IMR-90 (cell line): Measurements from ENCODE around the gene MAP2K2. TPM values are rescaled to one million over a fixed set of nuclear protein-coding genes. Genes with fewer than 3 reads are reported as not detected.

Experiments used
- ATAC-seq: fragments of 200-7000 bp; cut with Tn5 transposase; 2 replicates; pipeline ENCODE4 v1.9.1; 2020; ENCODE audit warnings: low read depth, mild to moderate bottlenecking, moderate library complexity
- BruUV-seq: library from RNA; stranded (reverse); fragments of 400-500 nt; replicated peaks from 2 replicates; lab custom pipeline; 2021; lab: Mats Ljungman, UMichigan
- CTCF ChIA-PET: fragments of 300-600 bp; formaldehyde crosslinking; extraction: SDS; loops from one replicate; lab custom pipeline; 2021; ENCODE audit warnings: antibody characterized with exemption; lab: Yijun Ruan, JAX
- POLR2A ChIA-PET: fragments of 300-600 bp; sonication (Branson Sonifier 250); formaldehyde crosslinking; loops from one replicate; lab custom pipeline; 2022; ENCODE audit warnings: antibody characterized with exemption; ENCODE audit not compliant: unreplicated experiment; lab: Charles Lee
- DNase-seq: peaks from one replicate; pipeline ENCODE4 v3.0.0; 2013
- H2AFZ ChIP-seq: replicated peaks from 2 replicates; pipeline ENCODE3; 2013; ENCODE audit warnings: low read length, mild to moderate bottlenecking; ENCODE audit not compliant: poor library complexity
- H2AK5ac ChIP-seq: 2 replicates; pipeline ENCODE4 v1.6.1; 2013; ENCODE audit warnings: low read depth, low read length, inconsistent platforms
- H2AK9ac ChIP-seq: replicated peaks from 2 replicates; pipeline ENCODE3; 2013; ENCODE audit warnings: mild to moderate bottlenecking, low read depth, low read length, moderate library complexity; ENCODE audit not compliant: poor library complexity
- H2BK120ac ChIP-seq: 2 replicates; pipeline ENCODE4 v1.6.1; 2013; ENCODE audit warnings: low read depth, low read length, inconsistent platforms
- H2BK15ac ChIP-seq: 3 replicates; pipeline ENCODE4 v1.6.1; 2013; ENCODE audit warnings: low read depth, low read length, inconsistent platforms
- H2BK20ac ChIP-seq: 2 replicates; pipeline ENCODE4 v1.6.1; 2013; ENCODE audit warnings: low read depth, mild to moderate bottlenecking, inconsistent platforms, low read length, moderate library complexity
- H2BK5ac ChIP-seq: 2 replicates; pipeline ENCODE4 v1.6.1; 2013; ENCODE audit warnings: mild to moderate bottlenecking, low read depth, low read length, inconsistent platforms; ENCODE audit not compliant: poor library complexity, severe bottlenecking
- H3K14ac ChIP-seq: replicated peaks from 2 replicates; pipeline ENCODE4 v1.6.1; 2013; ENCODE audit warnings: low read depth, low read length, inconsistent platforms
- H3K18ac ChIP-seq: 2 replicates; pipeline ENCODE4 v1.6.1; 2013; ENCODE audit warnings: low read depth, low read length, control low read depth
- H3K23ac ChIP-seq: 2 replicates; pipeline ENCODE4 v1.6.1; 2013; ENCODE audit warnings: low read depth, low read length, inconsistent platforms
- H3K27ac ChIP-seq: 2 replicates; pipeline ENCODE4 v1.5.1; 2013; ENCODE audit warnings: mild to moderate bottlenecking, control low read depth, low read length; ENCODE audit not compliant: insufficient read depth
- H3K27me3 ChIP-seq: 2 replicates; pipeline ENCODE4 v1.6.1; 2013; ENCODE audit warnings: low read length; ENCODE audit not compliant: control insufficient read depth, insufficient read depth
- H3K36me3 ChIP-seq: 2 replicates; pipeline ENCODE4 v1.6.1; 2013; ENCODE audit warnings: low read length, mixed read lengths; ENCODE audit not compliant: control insufficient read depth, insufficient read depth
- H3K4ac ChIP-seq: 2 replicates; pipeline ENCODE4 v1.6.1; 2013; ENCODE audit warnings: low read depth, low read length, inconsistent platforms
- H3K4me1 ChIP-seq: 2 replicates; pipeline ENCODE4 v1.6.1; 2013; ENCODE audit warnings: low read length, mixed read lengths; ENCODE audit not compliant: control insufficient read depth, insufficient read depth
- H3K4me2 ChIP-seq: 2 replicates; pipeline ENCODE4 v1.6.1; 2013; ENCODE audit warnings: low read depth, mild to moderate bottlenecking, control low read depth, low read length, moderate library complexity
- H3K4me3 ChIP-seq: 2 replicates; pipeline ENCODE4 v1.5.1; 2013; ENCODE audit warnings: low read depth, mild to moderate bottlenecking, control low read depth, low read length, moderate library complexity; ENCODE audit not compliant: insufficient read depth
- H3K56ac ChIP-seq: 2 replicates; pipeline ENCODE4 v1.6.1; 2013; ENCODE audit warnings: low read length, inconsistent platforms; ENCODE audit not compliant: insufficient read depth; ENCODE audit errors: extremely low read depth
- H3K79me1 ChIP-seq, 2 experiments: 2 replicates each; pipeline ENCODE4 v1.6.1; 2013; ENCODE audit warnings: low read length in 2 of 2, inconsistent platforms in 1 of 2, low read depth in 1 of 2
- H3K9ac ChIP-seq: 2 replicates; pipeline ENCODE4 v1.6.1; 2013; ENCODE audit warnings: low read depth, low read length, control low read depth
- H3K9me1 ChIP-seq: 2 replicates; pipeline ENCODE4 v1.6.1; 2013; ENCODE audit warnings: low read length, inconsistent platforms; ENCODE audit not compliant: insufficient read depth
- H3K9me3 ChIP-seq: 2 replicates; pipeline ENCODE4 v1.6.1; 2013; ENCODE audit warnings: low read length; ENCODE audit not compliant: control insufficient read depth, insufficient read depth
- H4K20me1 ChIP-seq: 2 replicates; pipeline ENCODE4 v1.6.1; 2013; ENCODE audit warnings: low read length, inconsistent platforms; ENCODE audit not compliant: insufficient read depth
- H4K5ac ChIP-seq: 2 replicates; pipeline ENCODE4 v1.6.1; 2013; ENCODE audit warnings: mild to moderate bottlenecking, low read depth, low read length, control low read depth
- H4K8ac ChIP-seq, 2 experiments: 2 replicates each; pipeline ENCODE4 v1.6.1; 2013; ENCODE audit warnings: low read depth in 2 of 2, low read length in 2 of 2, control low read depth in 1 of 2, inconsistent platforms in 1 of 2
- H4K91ac ChIP-seq: 2 replicates; pipeline ENCODE4 v1.6.1; 2013; ENCODE audit warnings: low read depth, low read length, inconsistent platforms; ENCODE audit not compliant: insufficient read depth
- BHLHE40 ChIP-seq: fragments of 150-350 bp; IDR thresholded peaks from 2 replicates; pipeline ENCODE4 v1.6.1; 2016; ENCODE audit warnings: mild to moderate bottlenecking, low read depth, low read length
- CEBPB ChIP-seq: IDR thresholded peaks from 2 replicates; pipeline ENCODE4 v1.6.1; 2012; ENCODE audit warnings: low read depth, low read length, improper control_type of control experiment
- CTCF ChIP-seq: conservative IDR thresholded peaks from 2 replicates; pipeline ENCODE4 v1.5.1; 2012; ENCODE audit warnings: mild to moderate bottlenecking, low read depth, low read length, improper control_type of control experiment
- FOS ChIP-seq: fragments of 150-350 bp; IDR thresholded peaks from 2 replicates; pipeline ENCODE4 v1.6.1; 2016; ENCODE audit warnings: low read depth, low read length
- MXI1 ChIP-seq: IDR thresholded peaks from 2 replicates; pipeline ENCODE4 v1.6.1; 2012; ENCODE audit warnings: low read depth, mild to moderate bottlenecking, low read length, moderate library complexity, borderline replicate concordance
- POLR2A ChIP-seq: IDR thresholded peaks from 2 replicates; pipeline ENCODE4 v1.6.1; 2012; ENCODE audit warnings: mild to moderate bottlenecking, low read depth, low read length
- RFX5 ChIP-seq: IDR thresholded peaks from 2 replicates; pipeline ENCODE4 v1.8.0; 2012; ENCODE audit warnings: low read depth, mild to moderate bottlenecking, low read length, moderate library complexity
- WGBS, 2 experiments: methylation state at CpG; one replicate each; pipeline versions ENCODE4 v1.1.5 to v1.1.7; 2013; ENCODE audit warnings: missing lambda C conversion rate in 2 of 2; ENCODE audit not compliant: insufficient read length in 1 of 2; ENCODE audit errors: extremely low coverage in 2 of 2; 5-methylcytosine and 5-hydroxymethylcytosine counted together
- dilution Hi-C: fragments of 300-500 bp; cut with HindIII; formaldehyde crosslinking; loops from one replicate; pipeline ENCODE4 v1.14.3; 2018; ENCODE audit warnings: low sequenced_read_pairs; ENCODE audit not compliant: unreplicated experiment
- in situ Hi-C: fragments of 300-500 bp; cut with MboI; formaldehyde crosslinking; loops from 3 replicates; pipeline ENCODE4 v1.14.3; 2019; ENCODE audit warnings: low sequenced_read_pairs, inconsistent platforms, mixed read lengths
- intact Hi-C: fragments of 100-400 bp; cut with micrococcal nuclease; formaldehyde crosslinking; loops from 2 replicates; pipeline ENCODE4 v1.10.0; 2022
- polyA plus RNA-seq, 3 experiments: library from polyadenylated mRNA; depleted of rRNA; stranded (reverse); fragments of >200 nt; gene quantifications; 2 replicates each; pipeline ENCODE4 v1.2.3, GENCODE V29; 2012; ENCODE audit warnings: low replicate concordance in 1 of 3
- total RNA-seq: library from RNA; depleted of rRNA; stranded (reverse); fragments of >200 nt; gene quantifications from 2 replicates; pipeline ENCODE4 v1.2.3, GENCODE V29; 2012

Gene MAP2K2
- total and polyA plus RNA-seq, 2 of the 4 experiments (the other 2 are of a cell fraction), result 115 to 151 TPM

GRCh38 chr19:4090356-4091220, 33.3 kb downstream of the MAP2K2 start:
- intact Hi-C loops, result no loop called here
- Histone ChIP-seq H2BK120ac (no peak overlapping the region), H3K27ac (no peak overlapping the region), H3K4ac (no peak overlapping the region), H2BK5ac (no peak overlapping the region), H3K56ac (no peak overlapping the region), H3K79me1 (no peaks in the 10 kb centered on the region), H3K9ac (no peak overlapping the region), H4K91ac (no peak overlapping the region), H3K4me2 (no peak overlapping the region), H3K9me1 (no peaks in the 10 kb centered on the region), H3K4me1 (no peaks in the 10 kb centered on the region; the same call in 1 of the 2 replicates), H2AFZ (no peak overlapping the region), H2BK15ac (no peak overlapping the region), H4K5ac (no peak overlapping the region), H4K8ac (no peak overlapping the region), H2BK20ac (no peak overlapping the region), H2AK9ac (peak overlapping the region; percentile 42), H2AK5ac (no peak overlapping the region), H4K20me1 (peaks cover 3% of the 10 kb centered on the region; the same call in 1 of the 2 replicates), H3K9me3 (no peaks in the 10 kb centered on the region), H3K23ac (no peak overlapping the region), H3K4me3 (no peak overlapping the region), H3K36me3 (peaks cover 50% of the 10 kb centered on the region), H3K14ac (no peak overlapping the region), H3K27me3 (no peaks in the 10 kb centered on the region), H3K18ac (no peak overlapping the region)
- DNase-seq (no peak), ATAC-seq (no peak)
- dilution Hi-C loops, result no loop called here
- 94% methylated on average over 20 of the region's 52 CpGs; no CpG with 5 or more reads in 1 of the 2 experiments for WGBS, 2 experiments
- no TSS peak for BruUV-seq
- POLR2A ChIA-PET, result no interaction called here
- no peak for TF ChIP-seq MXI1
- TF ChIP-seq POLR2A, result no peak
- TF ChIP-seq RFX5, result no peak
- no peak for TF ChIP-seq BHLHE40
- TF ChIP-seq CTCF, result no peak
- TF ChIP-seq FOS, result no peak
- no peak for TF ChIP-seq CEBPB
- CTCF ChIA-PET, result interaction anchor here (0.9 kb wide), 1 partner anchor 11 kb away, joined by 3 read pairs; no protein-coding TSS in a partner anchor
- in situ Hi-C loops, result no loop called here
